B cell (primary cell): Measurements from ENCODE around the gene CCDC141. TPM values are rescaled to one million over a fixed set of nuclear protein-coding genes. Genes with fewer than 3 reads are reported as not detected.

ENCODE experiments used
- ATAC-seq: fragments of 200-7000 bp; cut with Tn5 transposase; one replicate; pipeline ENCODE4 v1.10.0; 2021; ENCODE audit warnings: low read depth, mild to moderate bottlenecking, moderate number of reproducible peaks, moderate library complexity
- CTCF ChIA-PET: fragments of 350-600 bp; sonication (Branson Sonifier 250); formaldehyde crosslinking; loops from one replicate; lab custom pipeline; 2021; ENCODE audit warnings: antibody characterized with exemption, inconsistent platforms; lab: Charles Lee
- POLR2A ChIA-PET: fragments of 350-600 bp; sonication (Branson Sonifier 250); formaldehyde crosslinking; loops from one replicate; lab custom pipeline; 2021; ENCODE audit warnings: antibody characterized with exemption; lab: Charles Lee
- DNase-seq: peaks from one replicate; pipeline ENCODE4 v3.0.0; 2013
- H2AFZ ChIP-seq: 2 replicates; pipeline ENCODE4 v1.6.1; 2012; ENCODE audit warnings: mild to moderate bottlenecking, low read depth, low read length; ENCODE audit not compliant: insufficient read depth, poor library complexity, severe bottlenecking
- H3K27ac ChIP-seq, 2 donors: 1 replicate in 1 of 2; 2 replicates in 1 of 2; pipeline ENCODE4 v1.5.1; 2012 to 2013; ENCODE audit warnings: low read length in 2 of 2, mild to moderate bottlenecking in 2 of 2, moderate library complexity in 1 of 2
- H3K27me3 ChIP-seq, 4 experiments: fragments of 200-600 bp in 1 of 4; sonication (generic) in 1 of 4; replicated peaks in 1 of 4; 1 replicate in 2 of 4; 2 replicates in 2 of 4; pipeline versions ENCODE4 v1.6.1 to v1.7.0; 2013 to 2016; ENCODE audit warnings: low read length in 3 of 4, mild to moderate bottlenecking in 2 of 4, mixed read lengths in 1 of 4, moderate library complexity in 1 of 4; ENCODE audit not compliant: insufficient read depth in 4 of 4, control insufficient read depth in 3 of 4; ENCODE audit errors: control extremely low read depth in 1 of 4
- H3K36me3 ChIP-seq, 2 experiments: replicated peaks in 1 of 2; 1 replicate in 1 of 2; 2 replicates in 1 of 2; pipeline versions ENCODE4 v1.6.1 to v1.7.1; 2013; ENCODE audit warnings: low read length in 1 of 2; ENCODE audit not compliant: insufficient read depth in 2 of 2, control insufficient read depth in 1 of 2; ENCODE audit errors: control extremely low read depth in 1 of 2, extremely low read depth in 1 of 2
- H3K4me1 ChIP-seq, 2 donors: fragments of 200-600 bp in 1 of 2; sonication (generic) in 1 of 2; 1 replicate in 1 of 2; 2 replicates in 1 of 2; pipeline versions ENCODE4 v1.5.1 to v1.6.1; 2013 to 2017; ENCODE audit warnings: low read length in 2 of 2; ENCODE audit not compliant: control insufficient read depth in 2 of 2, insufficient read depth in 2 of 2
- H3K4me2 ChIP-seq: replicated peaks from 2 replicates; pipeline ENCODE3; 2012; ENCODE audit warnings: mild to moderate bottlenecking, low read depth, low read length; ENCODE audit not compliant: poor library complexity, severe bottlenecking
- H3K4me3 ChIP-seq, 5 experiments: fragments of 200-600 bp in 1 of 5; sonication (generic) in 1 of 5; 1 replicate in 3 of 5; 2 replicates in 2 of 5; pipeline versions ENCODE4 v1.5.1 to v1.7.0; 2011 to 2016; ENCODE audit warnings: low read length in 4 of 5, mild to moderate bottlenecking in 4 of 5, low read depth in 2 of 5, control low read depth in 1 of 5, moderate library complexity in 1 of 5; ENCODE audit not compliant: insufficient read depth in 1 of 5; ENCODE audit errors: control extremely low read depth in 1 of 5, extremely low read depth in 1 of 5
- H3K79me2 ChIP-seq: fragments of 200-600 bp; sonication (generic); one replicate; pipeline ENCODE4 v1.6.0; 2016; ENCODE audit warnings: low read length; ENCODE audit not compliant: control insufficient read depth, insufficient read depth
- H3K9ac ChIP-seq: fragments of 200-600 bp; sonication (generic); 2 replicates; pipeline ENCODE4 v1.6.1; 2017; ENCODE audit warnings: mild to moderate bottlenecking, low read length, moderate library complexity
- H3K9me3 ChIP-seq, 3 donors: one replicate each; pipeline versions ENCODE4 v1.6.1 to v1.7.1; 2013; ENCODE audit warnings: low read length in 2 of 3; ENCODE audit not compliant: control insufficient read depth in 2 of 3, insufficient read depth in 1 of 3; ENCODE audit errors: control extremely low read depth in 1 of 3
- H4K20me1 ChIP-seq: 2 replicates; pipeline ENCODE4 v1.6.0; 2012; ENCODE audit warnings: mild to moderate bottlenecking, low read length; ENCODE audit not compliant: insufficient read depth, control insufficient read depth, poor library complexity, severe bottlenecking
- H3K27ac Mint-ChIP-seq: one replicate; pipeline ENCODE4 v1.8.0; 2021; ENCODE audit warnings: mixed read lengths
- H3K27me3 Mint-ChIP-seq: one replicate; pipeline ENCODE4 v1.8.0; 2021; ENCODE audit warnings: mixed read lengths
- H3K4me1 Mint-ChIP-seq: one replicate; pipeline ENCODE4 v1.8.0; 2021; ENCODE audit warnings: mixed read lengths
- H3K4me3 Mint-ChIP-seq: one replicate; pipeline ENCODE4 v1.8.0; 2021; ENCODE audit warnings: mixed read lengths
- H3K9me3 Mint-ChIP-seq: one replicate; pipeline ENCODE4 v1.8.0; 2022; ENCODE audit warnings: mixed read lengths; ENCODE audit not compliant: insufficient read depth
- EZH2 ChIP-seq: IDR thresholded peaks from 2 replicates; pipeline ENCODE4 v1.6.1; 2012; ENCODE audit warnings: borderline replicate concordance, low read depth, mild to moderate bottlenecking, moderate library complexity, low read length; ENCODE audit not compliant: insufficient read depth, poor library complexity, severe bottlenecking
- WGBS: methylation state at CpG from one replicate; pipeline ENCODE4 v1.1.5; 2013; ENCODE audit warnings: missing lambda C conversion rate; ENCODE audit not compliant: insufficient coverage; 5-methylcytosine and 5-hydroxymethylcytosine counted together
- intact Hi-C: fragments of 100-400 bp; cut with micrococcal nuclease; formaldehyde crosslinking; loops from one replicate; pipeline ENCODE4 v1.10.0; 2022
- polyA plus RNA-seq: library from polyadenylated mRNA; depleted of rRNA; stranded (reverse); fragments of >200 nt; gene quantifications from 2 replicates; pipeline ENCODE4 v1.2.3, GENCODE V29; 2012
- total RNA-seq, 2 donors: library from RNA; stranded (reverse); fragments of 120-200 nt in 1 of 2; gene quantifications; 1 replicate in 1 of 2; 2 replicates in 1 of 2; pipeline versions ENCODE4 v1.2.3 to v1.2.4, GENCODE V29; 2013 to 2022
- TF ChIP-seq, protein P1 (sequence below): fragments of 200-600 bp; IDR thresholded peaks from one replicate; pipeline ENCODE4 v1.8.0; 2022; ENCODE audit warnings: antibody characterized with exemption, mild to moderate bottlenecking

CCDC141 gene
- total and polyA plus RNA-seq, 2 donors (not counting 1 experiment from before 2014, with no cell fraction given) = 2.1 to 47.5 TPM

DNA sequence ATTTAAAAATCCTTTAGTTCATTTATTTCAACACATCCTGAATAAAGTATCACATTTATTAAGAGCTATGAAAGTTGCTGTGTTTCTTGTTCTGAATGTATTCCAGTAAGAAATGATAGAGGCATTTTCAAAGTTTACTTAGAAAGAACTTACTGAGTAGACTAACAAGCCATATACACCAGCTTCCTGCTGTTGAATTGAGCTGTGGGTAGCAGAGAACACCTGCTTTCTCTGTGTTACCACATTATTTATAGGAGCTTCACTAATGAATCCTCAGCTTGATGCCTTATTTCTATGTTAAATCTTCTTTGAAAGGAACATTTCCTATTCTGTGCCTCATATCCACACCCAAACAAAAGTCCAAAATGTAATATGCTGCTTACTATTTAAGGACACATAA is 115.4 kb downstream of the CCDC141 start:
- no peaks in the 10 kb centered on the region for H3K27me3 Mint-ChIP-seq
- Histone ChIP-seq H3K4me3 (no peak overlapping the region), H3K4me2 (no peak overlapping the region), H3K4me1 (no peaks in the 10 kb centered on the region), H3K9ac (no peak overlapping the region), H3K27me3 (no peaks in the 10 kb centered on the region), H4K20me1 (no peaks in the 10 kb centered on the region), H3K9me3 (peaks cover 0 to 6% (median 2%) of the 10 kb centered on the region in 3 donors), H2AFZ (no peak overlapping the region), H3K27ac (no peak overlapping the region), H3K79me2 (no peaks in the 10 kb centered on the region), H3K36me3 (peaks cover 0 to 3% of the 10 kb centered on the region in 2 experiments)
- no peaks in the 10 kb centered on the region for H3K4me1 Mint-ChIP-seq
- DNase-seq (no peak), ATAC-seq (no peak)
- no peak overlapping the region for H3K27ac Mint-ChIP-seq
- TF ChIP-seq, protein P1, sequence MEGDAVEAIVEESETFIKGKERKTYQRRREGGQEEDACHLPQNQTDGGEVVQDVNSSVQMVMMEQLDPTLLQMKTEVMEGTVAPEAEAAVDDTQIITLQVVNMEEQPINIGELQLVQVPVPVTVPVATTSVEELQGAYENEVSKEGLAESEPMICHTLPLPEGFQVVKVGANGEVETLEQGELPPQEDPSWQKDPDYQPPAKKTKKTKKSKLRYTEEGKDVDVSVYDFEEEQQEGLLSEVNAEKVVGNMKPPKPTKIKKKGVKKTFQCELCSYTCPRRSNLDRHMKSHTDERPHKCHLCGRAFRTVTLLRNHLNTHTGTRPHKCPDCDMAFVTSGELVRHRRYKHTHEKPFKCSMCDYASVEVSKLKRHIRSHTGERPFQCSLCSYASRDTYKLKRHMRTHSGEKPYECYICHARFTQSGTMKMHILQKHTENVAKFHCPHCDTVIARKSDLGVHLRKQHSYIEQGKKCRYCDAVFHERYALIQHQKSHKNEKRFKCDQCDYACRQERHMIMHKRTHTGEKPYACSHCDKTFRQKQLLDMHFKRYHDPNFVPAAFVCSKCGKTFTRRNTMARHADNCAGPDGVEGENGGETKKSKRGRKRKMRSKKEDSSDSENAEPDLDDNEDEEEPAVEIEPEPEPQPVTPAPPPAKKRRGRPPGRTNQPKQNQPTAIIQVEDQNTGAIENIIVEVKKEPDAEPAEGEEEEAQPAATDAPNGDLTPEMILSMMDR = no peak
- TF ChIP-seq EZH2 = no peak
- peaks cover 14% of the 10 kb centered on the region for H3K9me3 Mint-ChIP-seq
- no peak overlapping the region for H3K4me3 Mint-ChIP-seq
- intact Hi-C loops = no loop called here
- CTCF ChIA-PET = interaction anchor here (0.7 to 1.7 kb wide), 3 partner anchors 11 to 533 kb away, joined by 3 to 6 read pairs (median 4); no protein-coding TSS in a partner anchor
- POLR2A ChIA-PET = no interaction called here

DNA sequence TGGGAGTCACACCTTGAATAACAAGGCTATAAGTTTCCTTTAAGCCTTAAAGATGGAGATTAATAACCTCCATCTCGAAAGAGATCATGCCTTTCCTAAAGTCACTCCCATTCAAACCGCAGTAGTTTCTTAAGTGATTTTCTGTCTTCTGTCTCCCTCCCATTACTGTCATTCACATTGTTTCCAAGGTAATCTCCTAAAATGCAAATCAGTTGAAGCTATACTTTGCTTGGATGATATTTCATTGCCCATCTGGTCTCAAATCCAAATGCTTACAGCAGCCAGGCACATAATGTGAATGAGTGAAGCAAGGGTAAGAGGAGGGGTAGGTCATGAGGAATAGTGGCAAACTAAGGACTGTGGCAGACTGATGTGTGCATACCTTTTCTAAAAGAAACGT is 116.4 kb downstream of the CCDC141 start:
- DNase-seq = no peak
- H3K4me3 Mint-ChIP-seq = no peak overlapping the region
- H3K4me1 Mint-ChIP-seq = no peaks in the 10 kb centered on the region
- H3K9me3 Mint-ChIP-seq = peaks cover 14% of the 10 kb centered on the region
- no peaks in the 10 kb centered on the region for H3K27me3 Mint-ChIP-seq
- TF ChIP-seq EZH2 = no peak
- TF ChIP-seq, protein P1 = no peak
- 100% methylated on average over 1 of the region's 3 CpGs for WGBS
- no peak for ATAC-seq
- Histone ChIP-seq H3K4me3 (no peak overlapping the region), H3K36me3 (no peaks in the 10 kb centered on the region), H3K9ac (no peak overlapping the region), H3K4me1 (no peaks in the 10 kb centered on the region), H3K79me2 (no peaks in the 10 kb centered on the region), H3K27me3 (no peaks in the 10 kb centered on the region), H3K9me3 (peaks cover 0 to 6% (median 2%) of the 10 kb centered on the region in 3 donors), H2AFZ (no peak overlapping the region), H3K4me2 (no peak overlapping the region), H4K20me1 (no peaks in the 10 kb centered on the region), H3K27ac (no peak overlapping the region)
- ChIA-PET CTCF (interaction anchor here (1.7 kb wide), 1 partner anchor 196 kb away, joined by 6 read pairs; no protein-coding TSS in a partner anchor), POLR2A (no interaction called here)
- H3K27ac Mint-ChIP-seq = no peak overlapping the region
- intact Hi-C loops = no loop called here
